AG04449 (cell line): Measurements from ENCODE around the gene PHF21B.

Source experiments
- CTCF ChIA-PET: fragments of 350-600 bp; formaldehyde crosslinking; extraction: SDS; loops from one replicate; lab custom pipeline; 2021; ENCODE audit warnings: antibody characterized with exemption; lab: Yijun Ruan, JAX
- POLR2A ChIA-PET: fragments of 400-600, 350-600 bp; formaldehyde crosslinking; extraction: SDS; loops from one replicate; lab custom pipeline; 2020; ENCODE audit warnings: antibody characterized with exemption, inconsistent platforms; lab: Yijun Ruan, JAX
- DNase-seq: peaks from one replicate; pipeline ENCODE4 v3.0.0-alpha.2; 2010; ENCODE audit warnings: low read depth, low spot score
- H3K4me3 ChIP-seq: 2 replicates; pipeline ENCODE4 v1.5.1; 2011; ENCODE audit warnings: low read depth, mild to moderate bottlenecking, control low read depth, low read length
- CTCF ChIP-seq: IDR thresholded peaks from one replicate; pipeline ENCODE4 v1.5.1; 2011; ENCODE audit warnings: mild to moderate bottlenecking, moderate library complexity, low read length, control low read depth, inconsistent platforms; ENCODE audit not compliant: insufficient read depth; ENCODE audit errors: missing control alignments

The PHF21B gene

GRCh38 chr22:45008186-45008681, 1.6 kb downstream of the PHF21B start:
- TF ChIP-seq CTCF = no peak
- no peak for DNase-seq
- H3K4me3 ChIP-seq = peak overlapping the region; percentile 15
- ChIA-PET POLR2A (no interaction called here), CTCF (interaction anchor here (1.1 kb wide), 1 partner anchor 34 kb away, joined by 4 read pairs; no protein-coding TSS in a partner anchor)

GRCh38 chr22:45007391-45008185, 2.2 kb downstream of the PHF21B start:
- H3K4me3 ChIP-seq = peak overlapping the region; percentile 15; the same call in 1 of the 2 replicates
- TF ChIP-seq CTCF = no peak
- no peak for DNase-seq
- ChIA-PET CTCF (interaction anchor here (1.1 kb wide), 1 partner anchor 33 kb away, joined by 4 read pairs; no protein-coding TSS in a partner anchor), POLR2A (no interaction called here)

GRCh38 chr22:45006964-45007390, 2.8 kb downstream of the PHF21B start:
- ChIA-PET POLR2A (no interaction called here), CTCF (interaction anchor here (1.1 kb wide), 1 partner anchor 32 kb away, joined by 4 read pairs; no protein-coding TSS in a partner anchor)
- no peak overlapping the region for H3K4me3 ChIP-seq
- no peak for TF ChIP-seq CTCF
- DNase-seq = no peak

GRCh38 chr22:45006111-45006963, 3.5 kb downstream of the PHF21B start:
- ChIA-PET CTCF (no interaction called here), POLR2A (no interaction called here)
- no peak for TF ChIP-seq CTCF
- H3K4me3 ChIP-seq = no peak overlapping the region
- no peak for DNase-seq

GRCh38 chr22:45001653-45002052, 8.2 kb downstream of the PHF21B start:
- H3K4me3 ChIP-seq = no peak overlapping the region
- no peak for DNase-seq
- no peak for TF ChIP-seq CTCF
- ChIA-PET CTCF (no interaction called here), POLR2A (no interaction called here)
